Upper lobe of left lung (tissue), 6 donors: ENCODE data around the gene LLCFC1. TPM values are rescaled to one million over a fixed set of nuclear protein-coding genes. Genes with fewer than 3 reads are reported as not detected.
"Not testable (repeated sequence)": the region's sequence is repeated elsewhere in the genome, so short reads cannot be mapped to it uniquely, and the experiment has no call there.

Experiments
- ATAC-seq, 2 donors: fragments of 200-7000 bp; cut with Tn5 transposase; one replicate each; pipeline ENCODE4 v1.9.1; 2022; ENCODE audit warnings: mild to moderate bottlenecking in 2 of 2, moderate library complexity in 2 of 2; ENCODE audit not compliant: low FRiP score in 2 of 2
- DNase-seq, 2 donors: peaks; one replicate each; pipeline ENCODE4 v3.0.0-alpha.2; 2019 to 2020
- H3K27ac ChIP-seq, 4 donors: fragments of 200-600 bp; sonication (generic); one replicate each; pipeline ENCODE4 v1.5.1; 2016 to 2019
- H3K27me3 ChIP-seq, 4 donors: fragments of 200-600 bp; sonication (generic); one replicate each; pipeline ENCODE4 v1.5.1; 2017 to 2019
- H3K36me3 ChIP-seq, 4 donors: fragments of 200-600 bp; sonication (generic); one replicate each; pipeline ENCODE4 v1.5.1; 2016 to 2019
- H3K4me1 ChIP-seq, 4 donors: fragments of 200-600 bp; sonication (generic); one replicate each; pipeline ENCODE4 v1.5.1; 2018 to 2019
- H3K4me3 ChIP-seq, 4 donors: fragments of 200-600 bp; sonication (generic); one replicate each; pipeline ENCODE4 v1.5.1; 2017 to 2019; ENCODE audit warnings: mild to moderate bottlenecking in 2 of 4, moderate library complexity in 1 of 4
- H3K9me3 ChIP-seq, 4 donors: fragments of 200-600 bp; sonication (generic); one replicate each; pipeline ENCODE4 v1.5.1; 2018 to 2019
- CTCF ChIP-seq, 6 experiments: fragments of 450-650 bp in 4 of 6; fragments of 200-600 bp in 2 of 6; sonication (generic) in 2 of 6; IDR thresholded peaks; one replicate each; pipeline ENCODE4 v1.5.1; 2016 to 2019; ENCODE audit warnings: antibody characterized with exemption in 6 of 6
- EP300 ChIP-seq, 4 donors: sonication (generic); formaldehyde crosslinking; IDR thresholded peaks; one replicate each; pipeline ENCODE4 v1.5.1; 2017; ENCODE audit warnings: antibody characterized with exemption in 4 of 4, control low read depth in 2 of 4
- POLR2A ChIP-seq, 4 donors: fragments of 450-650 bp; IDR thresholded peaks; one replicate each; pipeline ENCODE4 v1.5.1; 2016 to 2017; ENCODE audit warnings: antibody characterized with exemption in 4 of 4, mild to moderate bottlenecking in 2 of 4
- POLR2AphosphoS5 ChIP-seq, 2 donors: sonication (generic); formaldehyde crosslinking; IDR thresholded peaks; one replicate each; pipeline ENCODE4 v1.5.1; 2017; ENCODE audit warnings: antibody characterized with exemption in 2 of 2
- WGBS, 2 donors: methylation state at CpG; one replicate each; pipeline ENCODE4 v1.1.5; 2017 to 2018; 5-methylcytosine and 5-hydroxymethylcytosine counted together
- total RNA-seq, 6 donors: library from RNA; depleted of rRNA in 4 of 6; stranded (reverse); fragments of >200 nt in 4 of 6; gene quantifications; one replicate each; pipeline versions ENCODE4 v1.1.0 to v1.2.1, GENCODE V29; 2016 to 2021
- donor health status: DM: no; HTN: no; CAD: no; lungs with moderate emphysema.
- donor health status: DM: no; HTN: yes; CAD: no; lungs with severe emphysema.

Gene LLCFC1
- total RNA-seq, 6 donors from 2014 or later: not detected

GRCh38 chr7:142974626-142975025 is 35.3 kb downstream of the LLCFC1 start:
- Histone ChIP-seq H3K4me1 (no peaks in the 10 kb centered on the region), H3K27ac (no peak overlapping the region), H3K36me3 (no peaks in the 10 kb centered on the region), H3K27me3 (no peaks in the 10 kb centered on the region), H3K9me3 (peaks cover 0 to 5% (median 0%) of the 10 kb centered on the region in 4 donors), H3K4me3 (no peak overlapping the region)
- WGBS, 2 donors: 78 to 81% methylated on average over 3 of the region's 3 CpGs
- DNase-seq (no peak), ATAC-seq (no peak)
- no peak for TF ChIP-seq CTCF (IDR thresholded peaks at IDR 0.05)

GRCh38 chr7:142978402-142978801 is 39.1 kb downstream of the LLCFC1 start:
- not testable (repeated sequence) for H3K9me3 ChIP-seq, DNase-seq, H3K4me3 ChIP-seq, H3K4me1 ChIP-seq, H3K27me3 ChIP-seq, ATAC-seq, H3K27ac ChIP-seq, H3K36me3 ChIP-seq
- WGBS, 2 donors: 79 to 83% methylated on average over 4 of the region's 4 CpGs

- no peaks in the 10 kb centered on the region for H3K27me3 ChIP-seq
- no peak overlapping the region for H3K4me3 ChIP-seq
- 81 to 100% methylated on average over 1 of the region's 1 CpG for WGBS, 2 donors
- TF ChIP-seq POLR2A (IDR thresholded peaks at IDR 0.05) (no peak), CTCF (IDR thresholded peaks at IDR 0.05) (no peak), EP300 (IDR thresholded peaks at IDR 0.05) (no peak), POLR2AphosphoS5 (IDR thresholded peaks at IDR 0.05) (no peak)
- DNase-seq (no peak), ATAC-seq (peak; percentile 26 to 49)
- no peaks in the 10 kb centered on the region for H3K4me1 ChIP-seq
- no peaks in the 10 kb centered on the region for H3K36me3 ChIP-seq
- no peaks in the 10 kb centered on the region for H3K9me3 ChIP-seq
- no peak overlapping the region for H3K27ac ChIP-seq
Measured at GRCh38 chr7:142983825-142984224, 44.5 kb downstream of the LLCFC1 start.

GRCh38 chr7:142984297-142984696 is 45.0 kb downstream of the LLCFC1 start:
- H3K27me3 ChIP-seq: no peaks in the 10 kb centered on the region
- H3K36me3 ChIP-seq: no peaks in the 10 kb centered on the region
- DNase-seq: no peak
- WGBS, 2 donors: 100% methylated on average over 1 of the region's 1 CpG
- H3K4me3 ChIP-seq: no peak overlapping the region
- no peaks in the 10 kb centered on the region for H3K4me1 ChIP-seq
- TF ChIP-seq EP300 (IDR thresholded peaks at IDR 0.05): no peak
- TF ChIP-seq CTCF (IDR thresholded peaks at IDR 0.05): no peak
- no peak for TF ChIP-seq POLR2A (IDR thresholded peaks at IDR 0.05)
- TF ChIP-seq POLR2AphosphoS5 (IDR thresholded peaks at IDR 0.05): no peak
- H3K27ac ChIP-seq: no peak overlapping the region
- peak in 1 of 2 donors; percentile 37 for ATAC-seq
- no peaks in the 10 kb centered on the region for H3K9me3 ChIP-seq

Other genes with a start within 250 kb of the LLCFC1 start
- gene PRSS1, start 190.0 kb upstream of the LLCFC1 start, total RNA-seq: 10 to 100 TPM in 1 of 6 donors, 1 to 10 TPM in 1, not detected in 4; 9.8 to 20.6 TPM
- 10 to 100 TPM in 2 of 6 donors, not detected in 4; 34.2 to 64.5 TPM for gene PRSS2, start 168.5 kb upstream of the LLCFC1 start, total RNA-seq
- gene EPHB6, start 84.4 kb upstream of the LLCFC1 start, total RNA-seq: 10 to 100 TPM in 3 of 6 donors, 1 to 10 TPM in 3; 5.7 to 34.6 (median 10.0) TPM
- gene TRPV6, start 53.7 kb upstream of the LLCFC1 start, total RNA-seq: 1 to 10 TPM in 2 of 6 donors, under 1 TPM in 4; 0.23 to 1.5 (median 0.68) TPM
- not detected for gene TRPV5, start 5.7 kb upstream of the LLCFC1 start, total RNA-seq
- gene KEL, start 22.9 kb downstream of the LLCFC1 start, total RNA-seq: 10 to 100 TPM in 1 of 6 donors, 1 to 10 TPM in 3, under 1 TPM in 1, not detected in 1; 0.11 to 13.0 (median 3.1) TPM
- gene OR9A2, start 87.6 kb downstream of the LLCFC1 start, total RNA-seq: not detected
- not detected for gene OR6V1, start 112.9 kb downstream of the LLCFC1 start, total RNA-seq
- 10 to 100 TPM in 1 of 6 donors, under 1 TPM in 1, not detected in 4; 0.77 to 23.0 TPM for gene PIP, start 192.6 kb downstream of the LLCFC1 start, total RNA-seq
- not detected for gene TAS2R39, start 243.9 kb downstream of the LLCFC1 start, total RNA-seq